GM19467 (cell line): ENCODE data around the gene ANP32A.

Experiments used
- ATAC-seq: cut with Tn5 transposase; IDR thresholded peaks from one replicate; pipeline ENCODE4 v1.9.1; 2021; ENCODE audit warnings: mild to moderate bottlenecking, moderate library complexity; ENCODE audit not compliant: unreplicated experiment

Gene ANP32A

DNA sequence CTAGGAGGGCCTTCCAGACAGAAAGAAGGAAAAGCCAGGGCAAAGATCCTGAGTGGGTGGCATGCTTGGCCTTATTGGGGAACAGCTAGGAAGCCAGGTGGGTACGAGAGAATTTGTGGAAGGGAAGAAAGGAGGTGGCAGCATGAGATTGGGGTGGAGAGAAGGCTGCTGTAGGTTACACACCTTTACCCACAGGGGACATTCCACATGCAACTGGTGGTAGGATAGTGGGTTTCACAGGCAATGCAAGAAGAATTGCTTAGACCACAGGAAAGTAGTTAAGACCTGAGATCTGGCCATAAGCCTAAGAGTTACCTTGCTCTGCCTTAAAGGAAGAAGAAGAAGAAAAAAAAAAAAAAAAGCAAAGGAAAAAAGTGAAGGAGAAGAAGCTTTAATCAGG lies 19.8 kb downstream of the ANP32A start:
- ATAC-seq = no peak

DNA sequence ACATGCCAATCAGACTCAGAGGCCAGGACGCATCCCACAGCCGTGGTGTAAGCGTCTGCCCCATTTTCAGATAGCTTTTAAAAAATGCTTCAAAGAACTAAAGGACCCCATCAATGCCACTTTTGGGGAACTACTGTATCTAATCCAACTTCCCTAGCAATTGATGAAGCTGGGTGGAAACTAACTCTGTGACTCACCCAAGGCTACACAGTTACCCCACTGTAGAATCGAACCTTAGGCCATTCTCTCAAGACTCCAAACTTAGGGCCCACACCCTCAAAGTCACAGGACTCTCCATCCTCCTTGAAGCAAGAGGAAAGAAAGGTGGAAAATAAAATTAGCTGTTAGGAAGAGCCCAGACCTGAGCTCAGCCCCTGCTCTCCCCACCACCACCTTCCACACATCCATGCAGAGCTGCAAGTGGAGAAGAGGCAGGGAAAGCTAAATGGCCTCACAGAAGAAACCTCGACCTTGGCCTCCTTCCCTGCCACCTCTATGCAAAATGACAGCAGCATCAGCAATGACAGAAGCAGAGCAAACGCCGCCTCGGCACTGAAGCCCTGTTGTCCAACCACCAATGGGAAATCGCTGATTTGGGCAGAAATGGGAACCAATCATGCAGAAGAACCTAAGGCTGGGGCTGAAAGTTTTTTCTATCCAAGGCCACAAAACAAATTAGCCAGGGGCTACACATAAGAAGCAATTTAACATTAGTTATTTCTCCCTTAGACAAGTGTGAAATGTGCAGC lies 22.2 kb downstream of the ANP32A start:
- no peak for ATAC-seq

DNA sequence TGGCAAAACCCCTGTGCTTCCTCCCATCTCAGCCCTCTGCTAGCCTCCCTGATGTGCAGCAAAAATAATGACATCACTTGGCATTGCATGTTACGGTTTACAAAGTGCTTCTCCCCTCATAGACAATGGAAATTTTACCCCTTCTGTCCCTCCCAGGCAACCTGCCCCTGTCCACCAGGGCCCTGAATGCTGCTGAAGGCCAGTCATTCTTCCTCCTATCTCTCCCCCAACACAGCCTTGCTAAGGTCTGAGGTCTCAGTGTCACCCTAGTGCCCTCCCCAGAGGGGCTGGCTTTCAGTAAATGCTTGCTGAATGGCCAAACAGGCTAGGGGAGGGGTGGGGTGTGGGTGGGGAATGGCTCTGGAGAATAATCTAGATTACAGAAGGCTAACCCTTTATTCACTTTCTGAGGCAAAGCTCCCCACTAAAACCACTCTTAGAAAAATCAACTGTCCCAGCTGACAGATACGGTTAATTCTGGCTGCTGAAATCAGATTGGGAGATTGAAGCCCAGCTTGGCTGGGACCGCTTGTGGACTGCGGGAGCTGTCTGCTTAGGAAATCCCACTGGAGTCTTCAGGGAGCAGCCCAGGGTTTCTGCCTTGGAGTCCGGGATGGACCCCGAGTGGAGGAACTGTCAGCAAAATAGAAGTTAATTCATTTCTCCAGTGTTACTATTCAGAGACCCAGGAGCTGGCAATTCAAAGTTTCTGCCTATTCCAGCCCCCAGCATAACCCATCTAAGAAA lies 22.9 kb downstream of the ANP32A start:
- ATAC-seq = no peak

DNA sequence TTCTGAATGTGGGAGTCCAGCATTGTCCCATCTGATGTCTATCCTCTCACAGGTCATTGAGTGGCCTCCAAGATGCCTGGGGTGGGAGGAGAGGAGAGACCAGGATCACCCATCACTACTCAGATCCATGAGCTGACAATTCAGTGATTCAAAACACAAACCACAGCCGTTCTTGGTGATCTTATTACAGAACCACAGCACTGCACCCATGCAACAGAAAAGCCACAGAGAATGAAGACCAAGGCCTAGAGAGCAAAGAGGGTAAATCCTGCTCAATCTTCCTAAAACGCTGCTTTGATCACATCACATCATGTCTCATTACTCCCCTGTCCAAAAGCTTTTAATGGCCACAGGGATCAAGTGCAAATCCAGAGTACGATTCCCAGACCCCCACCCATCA lies 23.5 kb downstream of the ANP32A start:
- no peak for ATAC-seq

DNA sequence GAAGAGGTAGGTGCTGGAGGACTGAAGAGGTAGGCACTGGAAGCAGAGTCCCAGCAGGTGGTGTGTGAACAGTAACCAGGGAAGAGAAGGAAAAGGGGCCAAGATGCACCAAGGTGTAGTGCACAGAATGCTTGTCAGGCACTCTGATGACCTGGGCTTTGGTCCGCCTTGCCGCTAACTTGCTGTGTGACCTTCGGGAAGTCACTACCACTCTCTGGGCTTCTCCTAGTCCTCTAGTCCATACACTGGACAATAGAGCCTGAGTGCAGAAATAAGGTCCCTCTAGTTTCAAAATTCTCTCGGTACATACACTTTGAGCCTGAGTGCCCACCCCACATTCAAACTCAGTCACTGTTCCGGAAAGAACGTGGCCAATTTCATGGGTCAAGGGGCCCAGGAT lies 24.1 kb downstream of the ANP32A start:
- ATAC-seq = no peak

DNA sequence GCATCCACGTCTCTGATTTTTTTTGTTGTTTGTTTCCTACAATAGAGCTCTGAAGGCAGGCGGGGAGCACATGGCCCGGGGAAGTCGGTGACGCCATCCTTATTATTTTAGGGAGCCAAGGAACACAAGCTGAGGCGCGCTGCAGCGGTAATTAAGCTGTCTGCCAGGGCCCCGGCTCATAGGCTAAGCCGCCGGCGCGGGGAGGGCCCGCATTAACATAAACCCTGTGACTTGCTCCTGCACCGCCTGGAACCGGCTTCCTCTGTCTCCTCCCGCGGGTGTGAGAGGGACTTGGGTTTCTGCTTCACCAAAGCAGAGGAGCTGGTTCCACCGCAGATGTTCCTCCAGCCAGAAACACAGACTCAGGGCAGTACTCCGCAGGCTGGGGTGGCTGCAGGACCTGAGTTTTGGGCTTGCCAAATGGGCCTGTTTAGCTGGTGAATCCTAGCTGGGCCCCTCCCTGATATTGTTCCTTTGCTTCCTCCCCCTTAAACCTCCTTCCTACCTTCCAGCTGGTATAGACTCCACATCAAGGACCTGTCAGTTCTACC lies 25.3 kb downstream of the ANP32A start:
- peak; percentile 49 for ATAC-seq

DNA sequence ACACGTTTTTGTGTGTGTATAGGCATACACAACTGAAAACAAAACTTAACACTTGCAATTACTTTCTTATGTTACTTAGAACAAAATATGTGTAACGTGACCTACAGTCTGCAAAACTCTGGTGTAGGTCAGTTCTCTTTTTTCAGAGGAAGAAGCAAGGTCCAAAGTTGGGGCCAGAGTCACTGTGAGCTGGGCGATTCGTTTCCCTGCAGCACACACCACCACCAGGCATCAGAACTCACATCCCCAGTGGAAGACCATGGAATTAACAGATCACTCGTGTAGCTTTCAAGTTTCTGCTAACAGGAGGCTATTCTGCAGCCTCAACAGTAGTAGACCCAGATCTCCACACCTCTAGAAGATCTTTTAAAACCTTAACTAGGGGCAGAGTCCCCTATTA lies 25.8 kb downstream of the ANP32A start:
- no peak for ATAC-seq

DNA sequence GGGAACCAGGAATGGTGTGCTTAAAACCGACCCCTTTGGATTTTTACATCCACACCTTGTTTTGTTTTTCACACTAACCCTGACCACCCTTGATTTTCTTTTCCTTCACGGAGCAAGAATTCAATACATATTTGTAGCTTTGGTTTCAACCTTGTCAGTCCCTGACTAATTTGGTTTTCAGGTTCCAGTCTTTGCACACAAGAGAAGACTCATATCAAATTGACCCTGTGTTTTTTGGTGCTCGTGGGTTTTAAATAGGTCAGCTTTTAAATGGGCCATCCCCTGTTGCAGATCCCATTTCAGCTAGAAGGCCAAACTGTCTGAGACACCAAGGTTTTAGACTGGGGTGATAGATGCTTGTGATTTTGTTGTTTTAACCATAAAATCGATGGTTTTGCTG lies 26.4 kb downstream of the ANP32A start:
- no peak for ATAC-seq

DNA sequence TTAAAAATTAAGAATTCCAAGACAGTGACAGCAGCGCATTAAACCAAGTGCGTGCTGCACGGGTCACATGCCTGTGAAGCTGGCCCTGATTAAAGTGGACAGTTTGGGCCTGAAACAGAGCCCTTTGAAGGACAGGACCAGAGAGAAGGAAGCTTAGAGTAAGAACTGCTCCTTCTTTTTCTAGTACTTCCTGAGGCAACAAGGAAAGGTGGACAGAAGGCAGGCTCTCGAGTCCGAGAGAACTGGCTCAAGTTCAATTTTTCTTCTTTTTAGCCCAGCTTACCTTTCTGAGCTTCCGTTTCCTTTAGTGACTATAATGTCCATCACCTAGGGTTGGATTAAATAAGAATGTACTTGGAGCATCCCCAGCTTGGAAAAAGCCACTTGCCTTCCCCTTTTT lies 26.9 kb downstream of the ANP32A start:
- no peak for ATAC-seq

DNA sequence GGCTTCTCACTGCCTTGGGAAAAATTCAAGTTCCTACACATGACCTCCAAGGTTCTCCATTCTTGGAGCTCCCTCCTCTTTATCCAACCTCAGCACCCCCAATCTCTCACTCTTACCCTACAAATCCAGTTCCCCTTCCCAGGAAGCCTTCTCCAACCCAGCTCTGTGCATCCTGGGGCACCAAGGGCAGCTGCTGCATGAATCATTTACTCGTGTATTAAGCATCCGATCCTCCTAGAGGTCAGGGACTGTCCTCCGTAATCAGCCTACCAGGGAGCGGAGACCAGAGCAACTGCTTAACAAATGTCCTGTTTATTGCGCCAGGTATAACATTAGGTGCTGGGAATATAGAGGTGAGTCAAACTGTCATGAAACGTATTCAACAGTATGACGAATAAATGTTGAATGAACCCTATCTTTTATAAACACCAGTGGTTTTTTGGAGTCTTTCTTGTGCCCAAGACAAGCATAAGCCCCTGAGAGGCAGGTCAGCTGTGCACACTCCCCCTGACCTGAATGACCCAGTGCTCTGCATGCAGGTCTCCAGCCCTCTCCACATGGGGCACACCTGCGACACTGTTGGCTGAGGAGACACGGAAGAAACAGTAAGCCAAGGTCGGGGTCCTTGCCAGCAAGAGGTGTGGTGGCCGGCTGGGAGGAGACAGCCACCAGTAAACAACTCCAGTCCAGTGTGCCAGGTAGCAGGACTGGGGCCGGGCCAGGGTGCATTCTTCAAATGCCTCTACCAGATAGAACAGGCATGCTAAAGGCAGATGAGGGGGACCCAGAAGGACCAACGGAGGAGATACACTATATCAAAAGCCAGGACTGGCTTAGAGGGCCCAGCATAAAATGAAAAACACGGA lies 27.6 kb downstream of the ANP32A start:
- ATAC-seq = no peak

DNA sequence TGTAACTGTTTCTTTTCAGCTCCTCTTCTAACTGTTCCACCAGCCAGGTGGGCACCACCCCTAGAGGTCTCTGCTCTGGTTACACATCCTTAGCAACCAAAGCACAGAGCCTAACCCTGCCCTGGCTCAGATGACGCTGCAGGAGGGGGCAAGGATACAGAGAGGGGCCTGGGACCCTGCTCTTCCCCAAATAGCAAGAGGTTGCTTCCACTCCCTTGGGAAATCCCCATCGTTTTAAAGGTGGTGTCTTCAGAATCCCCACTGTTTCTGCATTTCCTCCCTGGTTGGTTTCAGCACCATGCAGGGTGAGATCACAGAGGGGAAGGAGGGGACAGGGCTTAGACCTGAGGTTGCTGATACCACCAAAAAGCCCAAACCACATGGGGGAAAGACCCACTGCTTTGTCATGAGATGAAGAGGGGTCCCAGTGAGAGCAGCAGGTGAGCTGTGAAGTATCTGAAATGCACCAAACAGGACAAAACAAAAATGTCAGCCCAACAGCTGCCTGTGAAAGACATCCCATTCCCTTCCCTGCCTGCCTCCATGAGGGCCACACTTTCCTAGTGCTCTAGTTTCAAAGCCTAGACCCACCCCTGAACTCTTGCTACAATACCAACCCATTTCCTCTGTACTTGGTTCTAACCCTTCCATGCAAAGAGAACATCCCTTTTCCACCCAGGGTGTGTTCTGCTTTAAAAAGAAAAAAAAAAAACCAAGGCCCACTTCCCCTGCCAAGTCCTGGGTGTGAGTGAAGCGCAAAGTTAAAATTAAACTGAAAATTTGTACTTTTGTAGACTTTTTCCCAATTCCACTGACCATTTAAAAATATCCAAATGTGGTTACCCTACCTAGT lies 29.0 kb downstream of the ANP32A start:
- no peak for ATAC-seq

DNA sequence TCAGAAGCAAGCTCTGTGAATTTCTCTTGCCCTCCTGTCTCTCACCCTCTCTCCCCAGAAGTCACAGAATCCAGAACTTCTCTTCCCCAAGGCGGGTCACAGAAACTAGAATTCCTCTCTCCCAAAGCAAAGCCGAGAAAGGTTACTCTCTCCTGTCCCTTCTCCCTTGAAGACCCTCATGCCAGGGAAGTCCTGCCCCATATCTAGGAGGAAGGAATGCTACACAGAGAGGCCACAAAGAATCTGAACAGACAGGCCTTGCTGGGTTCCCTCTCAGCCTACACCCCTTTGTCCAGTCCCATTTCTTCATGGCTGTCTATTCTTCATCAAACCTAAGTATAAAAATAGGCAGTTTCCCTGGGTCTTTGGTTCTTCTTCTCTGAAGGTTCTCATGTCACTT lies 29.8 kb downstream of the ANP32A start:
- no peak for ATAC-seq

DNA sequence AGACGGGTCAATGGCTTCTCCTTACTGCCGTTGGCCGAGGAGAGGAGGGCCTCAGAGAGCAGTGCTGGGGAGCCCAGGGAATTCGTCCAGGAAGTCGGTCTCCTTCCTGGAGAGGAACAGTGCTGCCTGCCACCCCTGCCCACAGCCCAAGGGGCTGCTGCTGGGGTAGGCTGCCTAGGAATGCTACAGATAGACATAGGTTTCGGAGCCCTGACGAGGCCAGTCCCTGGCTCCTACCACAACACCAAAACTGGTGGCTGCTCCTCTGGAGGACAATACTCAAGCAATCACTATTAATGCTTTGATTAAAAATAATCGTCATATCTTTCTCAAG lies 30.5 kb downstream of the ANP32A start:
- ATAC-seq = no peak

DNA sequence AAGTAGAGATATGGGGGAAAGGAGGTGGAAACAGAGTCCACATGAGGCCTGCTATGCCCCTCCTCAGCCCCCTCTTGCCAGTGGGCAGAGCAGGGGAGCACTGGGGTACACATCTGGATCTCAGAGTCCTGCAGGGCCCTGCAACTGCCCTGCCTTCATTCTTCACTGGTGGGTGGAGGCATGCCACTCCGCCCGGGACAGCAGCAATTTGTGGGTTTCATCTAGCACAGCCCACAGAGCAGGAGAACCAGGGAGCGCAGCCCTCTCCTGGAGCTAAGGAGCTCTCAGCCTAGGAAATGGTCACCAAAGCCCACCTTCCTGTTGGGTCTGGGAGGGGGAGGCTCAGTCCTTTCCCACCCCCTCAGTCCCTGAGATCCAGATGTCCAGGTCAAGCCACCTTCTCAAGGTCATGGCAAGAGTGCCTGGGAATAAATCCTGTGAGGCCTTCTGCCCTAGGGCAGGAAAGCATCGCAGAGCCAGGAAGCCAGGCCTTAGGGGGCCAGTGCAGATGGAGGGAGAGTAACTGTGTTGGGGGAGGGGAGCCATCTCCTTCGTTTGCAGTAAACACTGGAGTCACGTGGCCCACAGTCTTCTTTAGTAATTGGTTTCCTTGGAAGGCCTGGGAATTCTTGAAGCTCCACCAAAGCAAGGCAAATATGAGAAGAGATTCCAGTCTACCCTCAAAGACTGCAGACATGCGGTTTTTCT lies 31.0 kb downstream of the ANP32A start:
- ATAC-seq = no peak

DNA sequence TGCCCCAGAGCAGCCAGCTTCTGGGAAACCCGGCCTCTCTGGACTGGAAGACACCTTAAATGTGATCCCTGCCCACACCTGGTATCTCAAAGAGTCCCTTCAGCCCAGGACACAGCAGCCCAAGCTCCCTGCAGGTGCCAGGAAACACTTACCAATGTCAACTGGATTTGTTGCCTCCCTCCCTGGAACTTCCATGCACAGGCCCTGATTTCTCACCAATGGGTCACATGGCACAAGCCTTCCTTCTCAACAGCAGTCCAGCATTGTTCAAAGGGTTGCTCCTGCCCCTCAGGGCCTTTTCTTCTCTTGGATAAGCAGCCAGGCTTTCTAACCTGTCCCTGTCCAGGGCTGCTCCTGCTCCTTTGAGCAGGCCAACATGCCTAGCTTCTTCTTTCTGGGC lies 31.6 kb downstream of the ANP32A start:
- no peak for ATAC-seq

DNA sequence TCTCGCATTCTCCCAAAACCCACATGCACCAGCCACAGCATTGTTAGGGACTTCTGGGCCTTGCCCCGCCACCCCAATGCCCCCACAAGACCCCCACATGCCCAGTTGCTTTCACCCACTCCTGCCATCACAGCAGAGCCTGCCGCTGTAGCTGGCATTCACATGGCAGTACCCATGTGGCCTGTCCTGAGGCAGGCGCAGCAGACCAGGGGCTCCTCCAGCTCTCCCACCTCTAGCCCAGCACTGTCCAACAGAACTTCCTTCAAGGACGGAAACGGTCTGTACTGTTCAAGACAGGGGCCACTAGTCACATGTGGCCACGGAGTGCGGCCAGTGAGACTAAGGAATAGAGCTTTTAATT lies 32.5 kb downstream of the ANP32A start:
- ATAC-seq = no peak

DNA sequence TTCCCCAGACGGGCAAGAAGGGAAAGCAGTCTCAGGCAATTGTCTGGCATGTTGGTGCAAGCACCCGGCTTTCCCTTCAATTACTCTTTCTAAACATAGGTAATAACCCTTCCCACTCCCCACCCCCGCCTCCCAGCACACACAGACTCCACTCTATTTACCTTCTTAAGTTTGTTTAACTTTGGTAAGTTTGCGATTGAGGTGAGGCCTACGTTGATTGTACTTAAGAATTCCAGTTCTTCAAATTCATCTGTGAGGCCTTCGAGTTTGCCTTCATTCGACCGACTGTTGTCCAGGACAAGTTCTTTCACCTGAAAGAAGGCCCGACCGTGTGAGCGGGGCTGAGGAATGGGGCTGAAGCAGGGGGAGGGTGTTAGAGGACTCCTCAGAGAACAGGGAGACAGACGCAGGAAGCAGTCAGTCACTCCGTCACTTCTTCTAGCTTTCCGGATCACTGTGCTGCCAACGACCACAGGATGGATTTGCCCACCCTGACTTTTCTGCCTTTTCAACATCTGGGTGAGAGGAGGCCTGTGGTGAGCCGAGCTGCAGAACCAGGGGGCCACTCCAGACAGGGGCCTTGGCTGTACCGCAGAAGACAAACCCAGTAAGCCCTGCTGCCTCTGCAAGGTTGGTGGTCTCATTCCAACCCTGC lies 33.0 kb downstream of the ANP32A start:
- no peak for ATAC-seq

DNA sequence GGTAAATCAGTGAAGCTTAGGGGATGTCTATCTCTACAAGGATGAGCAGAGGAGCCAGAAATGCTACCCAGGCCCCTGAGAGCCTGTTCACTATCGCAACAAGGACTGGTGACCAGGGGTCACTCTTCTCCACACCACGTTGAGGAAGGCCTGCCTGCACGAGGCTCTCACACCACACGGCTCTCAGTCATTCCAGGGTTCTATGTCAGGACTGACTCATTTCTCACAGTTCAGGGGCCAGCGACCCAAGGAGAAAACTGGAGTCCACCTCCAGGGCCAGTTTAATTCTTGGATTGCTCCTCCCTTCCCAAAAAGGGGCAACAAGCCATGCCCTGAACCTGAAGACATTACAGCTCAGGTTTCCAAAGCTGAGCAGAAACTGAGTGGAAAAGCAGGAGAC lies 33.9 kb downstream of the ANP32A start:
- no peak for ATAC-seq

DNA sequence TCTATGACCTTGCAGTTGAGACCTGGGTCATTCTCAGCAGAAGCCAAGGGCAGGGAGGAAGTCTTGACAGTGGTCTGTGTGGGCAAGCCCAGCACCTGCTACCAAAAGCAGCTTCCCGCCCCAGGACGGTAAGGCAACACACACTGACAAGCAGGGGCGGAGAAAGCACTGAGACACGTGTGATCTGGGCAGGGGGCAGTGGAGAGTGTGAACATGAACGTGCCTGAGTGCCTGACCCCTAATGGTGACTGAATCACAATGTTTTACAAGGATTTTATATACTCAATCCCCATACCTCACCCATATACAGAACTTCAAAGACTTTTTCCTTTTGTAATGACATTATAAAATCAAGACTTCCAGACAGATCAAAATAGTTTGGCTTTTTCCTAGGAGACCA lies 35.2 kb downstream of the ANP32A start:
- no peak for ATAC-seq

DNA sequence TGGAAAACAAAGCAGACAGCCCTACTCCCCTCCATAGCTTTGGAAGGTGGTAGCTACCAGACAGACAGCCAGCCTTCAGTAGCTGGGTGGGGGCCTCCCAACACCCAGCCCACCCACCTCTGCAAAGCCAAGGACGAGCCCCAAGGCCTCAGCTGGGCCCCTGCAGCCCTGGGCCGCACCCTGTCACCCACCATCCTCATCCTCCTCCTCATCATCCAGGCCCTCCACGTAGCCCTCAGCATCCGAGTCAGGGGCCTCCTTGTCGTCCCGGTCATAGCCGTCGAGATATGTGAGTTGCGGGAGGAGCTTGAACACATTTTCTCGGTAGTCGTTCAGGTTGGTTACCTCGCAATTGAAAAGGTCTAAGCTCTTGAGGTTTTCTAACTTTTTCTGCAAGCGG lies 36.5 kb downstream of the ANP32A start:
- no peak for ATAC-seq
